GM21723 (cell line): Measurements from ENCODE around the gene AMPD3.
A peak's percentile ranks its signal among the peaks of the same experiment; 100 is the strongest.

Source experiments
- ATAC-seq: cut with Tn5 transposase; IDR thresholded peaks from one replicate; pipeline ENCODE4 v1.9.1; 2021; ENCODE audit warnings: mild to moderate bottlenecking, moderate library complexity; ENCODE audit not compliant: unreplicated experiment

AMPD3 gene

GRCh38 chr11:10459029-10459970 is 4.2 kb downstream of the AMPD3 start:
- ATAC-seq, result peak; percentile 51

GRCh38 chr11:10460611-10461275 is 5.7 kb downstream of the AMPD3 start:
- no peak for ATAC-seq

GRCh38 chr11:10461276-10461790 is 6.3 kb downstream of the AMPD3 start:
- no peak for ATAC-seq

DNA sequence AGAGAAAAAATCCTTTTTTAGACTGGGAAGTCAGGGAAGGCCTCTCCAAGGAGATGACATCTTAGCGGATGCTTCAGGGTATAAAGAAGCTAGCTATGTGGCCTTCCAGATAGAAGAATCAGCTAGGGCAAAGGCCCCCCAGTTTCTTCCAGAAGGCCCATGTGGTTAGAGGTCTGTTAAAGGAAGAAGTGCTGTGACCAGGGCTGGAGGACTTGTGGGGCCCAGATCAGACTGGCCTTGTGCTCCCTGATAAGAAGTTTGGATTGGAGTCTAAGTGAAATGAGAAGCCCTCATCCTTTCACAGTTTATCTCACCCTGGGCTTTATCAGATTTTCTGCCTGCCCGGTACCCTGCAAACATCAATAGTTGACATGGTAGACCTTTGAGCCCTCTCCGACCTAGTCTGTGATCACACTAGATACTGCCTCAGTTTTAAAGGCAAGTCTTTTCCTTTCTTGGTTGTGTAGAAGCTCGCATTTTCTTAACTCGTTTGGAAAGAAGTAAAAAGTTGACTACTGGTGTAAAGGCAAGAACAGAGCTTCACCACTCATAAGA is 7.8 kb downstream of the AMPD3 start:
- no peak for ATAC-seq

- ATAC-seq, result no peak
These were observed 18.3 kb downstream of the AMPD3 start for GRCh38 chr11:10473371-10473770.

DNA sequence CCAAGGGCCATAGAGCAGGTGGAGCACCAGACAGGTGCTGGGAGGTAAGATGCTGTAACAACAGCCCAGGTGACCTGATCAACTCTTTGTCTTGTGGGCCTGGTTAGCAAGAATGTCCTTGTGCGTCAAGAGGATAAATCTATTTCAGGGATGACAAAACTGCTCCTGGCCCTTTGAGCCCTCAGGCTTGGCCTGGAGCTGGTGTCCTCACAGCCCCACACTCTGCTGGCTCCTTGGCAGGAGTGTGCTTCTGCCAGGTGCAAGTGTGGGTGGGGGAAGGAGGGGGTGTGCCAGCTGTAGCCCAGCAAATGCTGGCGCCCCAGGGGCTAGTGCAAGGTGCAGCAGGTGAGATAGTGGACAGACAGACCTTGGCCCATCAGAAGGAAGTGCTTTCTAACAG is 19.5 kb downstream of the AMPD3 start:
- no peak for ATAC-seq

DNA sequence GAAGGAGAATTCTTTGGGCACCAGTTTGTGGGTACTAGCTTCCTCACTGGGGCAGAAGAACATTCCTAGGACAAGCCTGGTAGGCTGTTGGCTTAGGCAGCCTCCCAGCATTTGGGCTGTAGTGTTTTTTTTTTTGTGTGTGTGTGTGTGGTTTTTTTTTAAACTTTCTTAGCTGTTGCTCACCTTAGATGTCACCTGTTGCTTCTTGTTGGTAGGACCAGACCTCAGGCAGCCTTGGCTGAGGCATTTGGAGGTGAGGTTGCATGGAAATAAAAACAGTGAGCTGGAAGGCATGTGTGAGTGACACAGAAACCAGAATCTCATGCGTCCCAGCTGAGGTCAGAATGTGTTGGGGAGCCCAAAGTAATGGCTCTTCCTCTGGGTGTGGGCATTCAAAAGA is 21.3 kb downstream of the AMPD3 start:
- no peak for ATAC-seq

DNA sequence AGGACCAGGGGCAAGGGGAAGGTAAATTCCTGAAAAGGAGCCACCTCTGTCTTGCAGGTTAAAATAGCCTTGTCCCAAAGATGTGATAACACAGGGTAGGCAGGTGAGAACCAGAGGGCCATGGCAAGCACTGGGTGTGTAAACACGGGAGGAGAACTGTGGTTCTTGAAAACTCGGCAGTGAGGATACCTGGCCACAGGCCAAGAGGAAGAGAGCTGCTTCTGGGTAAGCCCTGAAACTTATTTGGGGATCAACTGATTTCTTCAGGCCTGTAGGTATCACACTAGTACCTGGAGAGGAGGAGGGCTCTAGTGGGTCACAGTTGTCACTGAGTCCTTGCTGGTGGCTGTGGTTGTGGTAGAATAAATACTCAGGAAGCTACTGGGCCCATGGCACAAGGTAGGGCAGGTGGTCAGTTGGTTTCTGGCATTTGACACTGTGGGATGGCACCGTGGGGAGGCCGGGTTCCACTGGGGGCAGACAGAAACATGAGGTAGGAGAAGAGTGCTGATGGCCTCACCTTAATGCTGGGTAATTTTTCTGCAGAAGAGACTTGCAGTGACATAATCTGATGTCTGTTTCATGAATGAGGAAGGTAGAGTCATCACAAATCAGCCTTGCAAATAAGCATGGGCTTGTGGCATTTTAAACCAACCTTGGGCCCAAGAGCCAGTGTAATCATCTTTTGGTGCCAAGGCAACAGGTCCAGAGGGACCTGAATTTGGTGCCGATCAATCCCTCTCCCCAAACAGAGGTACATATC is 22.0 kb downstream of the AMPD3 start:
- ATAC-seq, result no peak

- ATAC-seq, result no peak
These were observed 22.6 kb downstream of the AMPD3 start for GRCh38 chr11:10477690-10478046.

GRCh38 chr11:10478066-10478465 is 23.0 kb downstream of the AMPD3 start:
- ATAC-seq, result no peak

DNA sequence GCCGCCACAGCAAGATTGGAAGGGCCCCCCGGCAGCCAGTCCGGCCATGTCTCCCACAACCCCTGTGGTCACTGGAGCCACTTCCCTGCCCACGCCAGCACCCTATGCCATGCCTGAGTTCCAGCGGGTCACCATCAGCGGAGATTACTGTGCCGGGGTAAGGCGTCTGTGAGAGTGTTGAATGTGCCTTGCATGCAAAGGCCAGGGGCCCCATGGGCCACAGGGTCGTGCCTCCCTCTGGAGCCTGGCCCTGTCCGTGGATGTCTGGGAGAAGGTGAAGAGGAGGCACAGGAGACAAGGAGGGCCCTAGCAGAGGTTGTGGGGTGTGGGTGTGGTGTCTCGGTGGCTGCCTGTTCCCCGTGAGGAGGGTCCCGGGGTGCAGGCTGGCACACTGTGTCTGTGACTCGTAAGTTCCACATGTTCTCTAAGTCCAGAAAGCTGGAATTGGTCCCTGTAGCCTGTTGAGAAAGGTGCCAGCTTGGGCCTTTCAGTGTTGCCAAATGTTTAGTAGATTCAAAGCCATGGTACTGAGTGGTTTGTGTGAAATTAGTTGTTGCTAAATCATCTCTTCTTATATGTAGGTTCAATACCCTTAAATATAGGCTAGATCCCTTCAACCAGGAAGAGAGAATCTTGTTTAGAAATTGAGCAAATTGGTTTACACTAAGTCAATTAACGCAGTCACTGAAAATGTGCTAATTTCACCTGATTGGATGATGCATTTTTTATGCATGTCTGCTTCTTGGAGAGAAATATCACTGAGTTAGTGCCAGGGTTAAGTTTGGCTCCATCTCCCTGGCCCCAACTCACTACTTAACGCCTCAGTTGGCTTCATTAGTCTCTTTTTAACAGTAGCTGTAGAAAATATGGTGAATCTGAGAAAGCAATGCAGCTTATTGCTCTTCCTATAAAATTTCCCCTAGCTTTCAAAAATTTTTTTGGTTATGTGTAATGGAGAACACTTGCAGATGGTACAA is 23.8 kb downstream of the AMPD3 start:
- ATAC-seq, result no peak

DNA sequence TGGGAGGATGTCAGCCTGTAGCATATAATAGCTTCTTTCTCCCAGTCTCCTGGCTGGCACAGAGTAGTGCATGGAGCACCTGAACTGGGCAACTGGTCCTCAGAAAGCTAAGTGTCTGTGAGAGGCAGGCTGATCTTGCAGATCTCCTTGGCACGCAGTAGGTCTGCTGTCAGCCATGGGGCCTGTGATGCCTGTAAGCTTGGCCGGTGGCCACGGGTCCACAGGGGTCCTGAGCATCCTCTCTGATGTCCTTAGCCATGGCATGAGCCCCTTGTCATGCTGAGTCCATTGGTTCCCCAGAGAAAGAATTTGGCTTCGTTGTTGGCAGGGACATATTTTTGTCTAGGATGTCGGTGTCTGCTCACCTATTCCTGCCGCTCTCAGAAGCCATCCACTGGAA is 25.0 kb downstream of the AMPD3 start:
- ATAC-seq, result no peak

GRCh38 chr11:10480760-10481159 is 25.7 kb downstream of the AMPD3 start:
- no peak for ATAC-seq

- no peak for ATAC-seq
These were observed 26.7 kb downstream of the AMPD3 start for GRCh38 chr11:10481560-10482349.

DNA sequence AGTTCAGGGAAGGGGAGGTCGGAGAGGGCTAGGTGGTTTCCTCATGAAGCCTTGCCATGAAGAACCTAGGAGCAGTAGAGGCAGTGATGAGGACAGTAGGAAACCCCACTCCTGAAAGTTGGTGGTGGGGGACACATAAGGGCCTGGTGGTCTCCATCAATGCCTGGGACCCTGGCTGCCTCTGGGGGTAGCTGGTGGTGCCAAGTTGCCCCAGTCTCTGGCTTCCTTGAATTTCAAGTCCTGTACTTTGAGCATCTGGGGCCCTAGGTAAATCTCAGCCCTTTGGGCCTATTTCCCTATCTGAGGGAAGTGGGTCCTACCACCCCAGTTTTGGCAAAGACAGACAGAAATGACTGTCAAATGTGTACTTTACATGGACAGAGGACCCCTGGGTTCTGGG is 28.1 kb downstream of the AMPD3 start:
- ATAC-seq, result no peak

DNA sequence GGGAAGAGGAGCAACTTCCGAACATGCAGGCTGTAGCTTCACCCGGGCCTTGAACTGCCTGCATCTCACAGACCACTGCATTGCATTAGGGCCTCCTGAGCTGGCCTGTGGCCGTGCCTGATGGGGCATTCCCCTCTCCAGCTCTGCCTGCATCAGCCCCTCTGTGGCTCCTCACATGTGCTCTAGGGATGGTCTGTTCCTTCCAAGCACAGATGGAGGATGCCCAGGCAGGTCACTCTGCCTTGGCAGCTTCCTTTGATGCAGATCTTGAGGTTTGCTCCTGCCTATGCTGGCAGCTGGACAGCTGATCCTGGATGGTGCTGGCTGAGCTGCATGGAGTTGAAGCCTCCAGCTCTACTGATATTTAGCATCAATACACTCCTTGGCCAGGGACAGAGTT is 28.5 kb downstream of the AMPD3 start:
- no peak for ATAC-seq

DNA sequence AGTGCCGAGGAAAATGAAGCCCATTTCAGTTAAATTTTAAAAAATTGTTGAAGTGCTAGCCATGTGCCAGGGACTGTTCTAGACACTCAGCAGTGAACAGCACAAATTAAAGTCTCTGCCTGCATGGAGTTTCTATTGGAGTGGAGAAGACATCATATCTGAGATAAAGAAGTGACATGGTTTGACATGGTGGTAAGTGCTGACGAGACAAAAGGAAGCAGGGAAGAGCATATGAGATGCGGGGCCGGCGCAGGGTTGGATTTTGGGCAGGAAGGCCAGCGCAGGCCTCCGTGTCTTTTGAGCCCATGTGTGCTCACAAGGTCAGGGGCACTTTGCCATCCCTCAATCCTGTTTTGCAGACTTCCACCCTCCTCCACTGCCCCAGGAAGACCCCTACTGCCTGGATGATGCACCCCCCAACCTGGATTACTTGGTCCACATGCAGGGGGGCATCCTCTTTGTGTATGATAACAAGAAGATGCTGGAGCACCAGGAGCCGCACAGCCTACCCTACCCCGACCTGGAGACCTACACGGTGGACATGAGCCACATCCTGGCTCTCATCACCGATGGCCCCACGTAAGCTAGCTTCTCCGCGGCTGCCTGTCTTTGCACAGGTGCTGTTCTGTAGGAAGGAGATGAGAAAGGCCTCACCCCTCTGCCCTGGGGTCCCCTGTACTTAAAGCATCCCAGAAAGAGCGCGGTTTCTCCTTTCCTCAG is 29.6 kb downstream of the AMPD3 start:
- no peak for ATAC-seq

GRCh38 chr11:10485646-10486045 is 30.6 kb downstream of the AMPD3 start:
- ATAC-seq, result no peak
